Naive thymus-derived CD8-positive, alpha-beta T cell (primary cell): Measurements from ENCODE around the gene KLHL29. TPM values are rescaled to one million over a fixed set of nuclear protein-coding genes. Genes with fewer than 3 reads are reported as not detected.

Experiments used
- ATAC-seq, 2 donors: fragments of 150-1000 bp; cut with Tn5 transposase in 1 of 2; sonication (Bioruptor Pico), chemical (Tn5 transposase) in 1 of 2; 1 replicate in 1 of 2; 2 replicates in 1 of 2; pipeline ENCODE4 v1.10.0; 2021; ENCODE audit warnings: mild to moderate bottlenecking in 2 of 2, moderate library complexity in 2 of 2
- POLR2A ChIA-PET: fragments of 350-600 bp; sonication (Branson Sonifier 250); formaldehyde crosslinking; loops from one replicate; lab custom pipeline; 2021; ENCODE audit warnings: antibody characterized with exemption; lab: Charles Lee
- DNase-seq, 10 donors: peaks; one replicate each; pipeline versions ENCODE4 v3.0.0 to v3.0.0-alpha.2; 2020 to 2022
- H3K27ac Mint-ChIP-seq, 10 donors: one replicate each; pipeline ENCODE4 v1.8.0; 2020 to 2022; ENCODE audit warnings: mild to moderate bottlenecking in 10 of 10, mixed read lengths in 10 of 10, moderate library complexity in 4 of 10, inconsistent platforms in 1 of 10
- H3K27me3 Mint-ChIP-seq, 5 donors: one replicate each; pipeline ENCODE4 v1.8.0; 2021 to 2022; ENCODE audit warnings: mixed read lengths in 5 of 5
- H3K36me3 Mint-ChIP-seq, 3 donors: one replicate each; pipeline ENCODE4 v1.8.0; 2020 to 2022; ENCODE audit warnings: mixed read lengths in 3 of 3, mild to moderate bottlenecking in 2 of 3, inconsistent platforms in 1 of 3
- H3K4me1 Mint-ChIP-seq, 4 donors: one replicate each; pipeline ENCODE4 v1.8.0; 2021 to 2022; ENCODE audit warnings: mixed read lengths in 4 of 4
- H3K4me3 Mint-ChIP-seq, 10 donors: one replicate each; pipeline ENCODE4 v1.8.0; 2020 to 2022; ENCODE audit warnings: mild to moderate bottlenecking in 10 of 10, mixed read lengths in 10 of 10, moderate library complexity in 6 of 10, inconsistent platforms in 1 of 10
- H3K9me3 Mint-ChIP-seq, 9 donors: one replicate each; pipeline ENCODE4 v1.8.0; 2020 to 2022; ENCODE audit warnings: mixed read lengths in 9 of 9, mild to moderate bottlenecking in 3 of 9, inconsistent platforms in 1 of 9, moderate library complexity in 1 of 9
- polyA plus RNA-seq, 3 donors: library from polyadenylated mRNA; unstranded; fragments of 300-500 nt; fragmentation: Illumina TruSeq; gene quantifications; one replicate each; pipeline ENCODE4 v1.2.3, GENCODE V29; 2021
- total RNA-seq, 8 experiments: library from RNA in 2 of 8; stranded (reverse) in 2 of 8; gene quantifications; one replicate each; pipeline ENCODE4 v1.2.3 and lab custom pipeline; 2021 to 2026

KLHL29 gene
- total and polyA plus RNA-seq, 5 experiments from 2014 or later: 0.02 to 1.7 (median 0.14) TPM

DNA sequence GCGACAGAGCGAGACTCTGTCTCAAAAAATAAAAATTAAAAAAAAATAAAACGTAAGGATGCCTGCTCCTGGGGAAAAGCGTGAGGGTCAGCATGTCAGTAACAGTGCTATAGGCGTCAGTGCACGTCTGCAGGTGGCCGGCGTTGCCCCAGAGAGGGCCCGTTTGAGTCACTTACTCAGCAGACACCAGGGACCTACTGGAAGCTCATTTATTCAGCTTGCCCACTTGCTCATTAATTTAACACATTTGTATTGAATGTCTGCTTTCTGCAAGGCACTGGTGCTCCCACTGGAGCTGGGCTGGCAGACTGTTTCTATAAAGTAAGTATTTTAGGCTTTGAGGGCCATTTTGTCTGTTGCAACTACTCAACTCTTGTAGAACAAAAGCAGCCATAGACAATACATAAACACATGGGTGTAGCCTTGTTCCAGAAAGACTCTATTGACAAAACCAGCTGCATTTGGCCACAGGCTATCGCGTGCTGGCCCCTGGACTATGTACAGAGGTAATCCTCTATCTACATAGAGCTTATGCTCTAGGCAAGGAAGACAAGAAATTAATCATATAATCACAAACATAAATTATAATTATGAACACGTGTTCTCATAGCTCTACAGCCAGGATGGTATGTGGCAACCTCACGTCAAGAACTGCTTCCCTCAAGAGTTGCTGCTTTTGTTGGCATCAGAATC, 73.2 kb downstream of the KLHL29 start:
- POLR2A ChIA-PET: no interaction called here
- Mint-ChIP-seq H3K27ac (no peak overlapping the region), H3K4me1 (peaks cover 7 to 19% (median 17%) of the 10 kb centered on the region in 4 donors), H3K27me3 (peaks cover 10 to 33% (median 20%) of the 10 kb centered on the region in 5 donors), H3K9me3 (no peaks in the 10 kb centered on the region), H3K4me3 (no peak overlapping the region), H3K36me3 (no peaks in the 10 kb centered on the region)
- ATAC-seq: no peak
- DNase-seq: no peak

DNA sequence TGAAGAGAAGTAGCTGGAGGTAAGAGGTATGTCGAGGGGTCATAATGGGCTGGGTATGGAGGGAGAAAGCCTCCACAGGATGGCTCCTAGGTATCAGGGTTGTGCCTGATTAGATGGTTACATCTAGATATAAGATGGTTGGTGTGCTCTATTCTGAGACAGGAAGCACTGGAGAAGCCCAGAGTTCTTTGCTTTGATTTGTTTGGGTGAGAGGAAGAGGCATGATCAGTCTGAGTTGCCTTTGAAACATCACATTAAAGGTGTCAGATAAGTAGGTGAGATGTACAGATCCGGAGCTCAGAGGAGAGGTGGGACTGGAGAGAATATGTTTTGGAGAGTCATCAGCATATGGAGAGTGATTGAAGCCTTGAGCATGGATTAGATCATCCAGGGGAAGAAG, 74.1 kb downstream of the KLHL29 start:
- Mint-ChIP-seq H3K4me3 (no peak overlapping the region), H3K9me3 (no peaks in the 10 kb centered on the region), H3K4me1 (peaks cover 3 to 11% (median 10%) of the 10 kb centered on the region in 4 donors), H3K27ac (no peak overlapping the region), H3K27me3 (peaks cover 10 to 33% (median 20%) of the 10 kb centered on the region in 5 donors), H3K36me3 (no peaks in the 10 kb centered on the region)
- POLR2A ChIA-PET: no interaction called here
- ATAC-seq (no peak), DNase-seq (no peak)

DNA sequence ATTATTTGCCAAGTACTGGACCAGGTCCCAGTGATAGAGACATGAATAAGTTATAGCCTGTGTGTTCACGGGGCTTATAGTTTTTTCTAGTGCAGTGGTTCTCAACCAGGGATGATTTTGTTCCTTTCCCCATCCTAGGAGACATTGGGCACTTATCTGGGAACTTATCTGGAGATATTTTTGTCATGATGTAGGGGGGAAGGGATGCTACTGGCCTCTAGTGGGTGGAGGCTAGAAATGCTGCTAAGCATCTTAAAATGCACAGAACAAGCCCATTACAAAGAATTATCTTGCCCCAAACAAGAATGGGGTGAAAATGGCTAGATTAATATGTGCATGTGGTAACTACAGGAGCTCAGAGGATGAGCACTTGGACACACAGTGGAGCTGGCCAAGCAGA, 75.2 kb downstream of the KLHL29 start:
- Mint-ChIP-seq H3K4me1 (peaks cover 0 to 2% (median under 1%) of the 10 kb centered on the region in 4 donors), H3K27ac (no peak overlapping the region), H3K4me3 (no peak overlapping the region), H3K27me3 (peaks cover 9 to 33% (median 16%) of the 10 kb centered on the region in 5 donors), H3K36me3 (no peaks in the 10 kb centered on the region), H3K9me3 (no peaks in the 10 kb centered on the region)
- DNase-seq (no peak), ATAC-seq (no peak)
- POLR2A ChIA-PET: no interaction called here

DNA sequence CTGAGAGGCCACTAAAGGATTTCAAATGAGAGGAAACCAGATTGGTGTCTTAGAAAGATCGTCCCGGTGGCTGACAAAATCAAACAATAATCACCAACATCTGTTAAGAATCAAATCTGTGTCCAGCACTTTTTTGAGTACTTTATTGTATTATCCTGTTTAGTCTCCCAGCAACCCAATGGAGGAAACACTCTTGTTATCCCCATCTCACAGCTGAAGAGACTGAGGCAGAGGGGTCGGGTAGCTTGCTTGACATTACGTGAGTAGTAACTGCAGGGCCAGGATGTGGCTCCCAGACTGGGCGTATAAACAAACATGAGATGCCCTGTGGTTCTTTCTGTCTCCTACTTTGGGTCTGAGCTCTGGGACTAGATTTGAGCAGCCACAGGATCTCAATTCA, 76.0 kb downstream of the KLHL29 start:
- POLR2A ChIA-PET: no interaction called here
- ATAC-seq (no peak), DNase-seq (no peak)
- Mint-ChIP-seq H3K27me3 (peaks cover 13 to 34% (median 22%) of the 10 kb centered on the region in 5 donors), H3K4me1 (no peaks in the 10 kb centered on the region), H3K9me3 (no peaks in the 10 kb centered on the region), H3K27ac (no peak overlapping the region), H3K4me3 (no peak overlapping the region), H3K36me3 (no peaks in the 10 kb centered on the region)

DNA sequence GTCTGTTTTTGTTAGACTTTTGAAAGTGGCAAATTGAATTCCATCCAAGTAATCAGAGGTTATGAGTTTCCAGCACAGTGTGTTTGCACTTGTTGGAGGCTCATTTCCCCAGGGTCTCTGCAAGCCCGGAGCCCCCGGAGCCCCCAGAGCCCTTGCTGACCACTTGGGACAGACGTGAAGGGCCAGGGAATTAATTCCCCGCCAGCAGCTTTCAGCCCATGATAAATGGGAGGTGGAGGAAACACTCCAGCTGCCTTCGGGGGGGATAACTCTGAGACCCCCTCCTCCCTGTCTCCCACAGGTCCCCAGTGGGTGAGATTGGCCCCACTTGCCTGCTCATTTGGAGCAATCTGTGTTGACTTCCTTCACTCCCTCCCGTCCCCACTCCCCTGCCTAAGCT, 79.2 kb downstream of the KLHL29 start:
- H3K9me3 Mint-ChIP-seq: no peaks in the 10 kb centered on the region
- peaks cover 0 to 1% (median 0%) of the 10 kb centered on the region in 3 donors for H3K36me3 Mint-ChIP-seq
- ATAC-seq: no peak
- peaks cover 27 to 48% (median 35%) of the 10 kb centered on the region in 5 donors for H3K27me3 Mint-ChIP-seq
- no peak overlapping the region for H3K27ac Mint-ChIP-seq
- no peak overlapping the region for H3K4me3 Mint-ChIP-seq
- POLR2A ChIA-PET: no interaction called here
- DNase-seq: no peak
- no peaks in the 10 kb centered on the region for H3K4me1 Mint-ChIP-seq

DNA sequence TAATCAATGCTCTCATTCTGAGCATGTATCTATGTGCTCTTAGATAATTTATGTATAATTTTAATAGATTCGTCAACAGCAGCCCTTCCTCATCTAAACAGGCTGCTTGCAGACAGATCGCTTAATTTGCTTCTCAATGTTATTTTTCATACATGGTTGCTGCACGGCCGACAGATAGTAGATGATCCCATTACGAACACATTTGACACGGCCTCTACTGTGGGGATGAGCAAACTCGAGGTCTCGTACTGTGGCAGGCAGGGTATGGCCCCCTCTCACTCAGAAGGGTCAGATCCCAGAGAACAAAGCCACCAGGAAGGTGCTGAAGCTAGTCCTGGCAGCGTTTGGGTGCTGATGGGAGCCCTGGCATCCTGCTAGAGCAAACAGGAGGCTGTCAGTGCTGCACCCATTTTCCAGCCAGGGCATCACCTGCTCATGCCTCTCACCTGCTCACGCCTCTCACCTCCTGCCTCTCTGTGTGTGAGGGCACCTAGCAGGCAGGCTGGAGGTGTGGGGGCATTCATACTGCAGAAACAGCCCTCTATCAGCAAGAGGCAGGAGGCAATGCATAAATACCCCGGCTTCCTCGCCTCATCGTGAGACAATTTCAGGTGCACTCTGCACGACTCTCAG, 80.0 kb downstream of the KLHL29 start:
- Mint-ChIP-seq H3K36me3 (peaks cover 0 to 2% (median 0%) of the 10 kb centered on the region in 3 donors), H3K4me1 (no peaks in the 10 kb centered on the region), H3K27me3 (peaks cover 33 to 56% (median 42%) of the 10 kb centered on the region in 5 donors), H3K4me3 (no peak overlapping the region), H3K9me3 (no peaks in the 10 kb centered on the region), H3K27ac (peak overlapping the region in 1 of 10 donors; percentile 79)
- DNase-seq (no peak), ATAC-seq (no peak)
- POLR2A ChIA-PET: no interaction called here

DNA sequence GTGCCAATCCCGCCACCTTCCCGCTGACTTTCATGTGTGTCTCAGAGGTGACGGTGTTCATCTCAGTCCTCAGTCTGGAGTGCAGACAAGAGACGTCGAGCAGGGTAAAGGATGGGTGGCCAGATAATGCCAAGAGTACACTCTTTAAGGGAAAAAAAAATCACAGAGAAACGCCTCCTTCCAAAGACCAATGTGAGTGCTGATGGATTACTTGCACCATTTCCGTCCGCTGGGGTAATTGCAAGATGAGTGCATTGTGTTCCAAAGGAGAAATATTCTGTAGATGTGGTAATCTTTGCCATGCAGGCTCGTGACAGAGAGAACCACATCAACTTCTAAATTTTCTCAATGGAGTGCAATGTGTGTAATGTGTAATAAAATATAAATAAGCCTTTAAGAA, 81.0 kb downstream of the KLHL29 start:
- peaks cover 29 to 63% (median 42%) of the 10 kb centered on the region in 5 donors for H3K27me3 Mint-ChIP-seq

DNA sequence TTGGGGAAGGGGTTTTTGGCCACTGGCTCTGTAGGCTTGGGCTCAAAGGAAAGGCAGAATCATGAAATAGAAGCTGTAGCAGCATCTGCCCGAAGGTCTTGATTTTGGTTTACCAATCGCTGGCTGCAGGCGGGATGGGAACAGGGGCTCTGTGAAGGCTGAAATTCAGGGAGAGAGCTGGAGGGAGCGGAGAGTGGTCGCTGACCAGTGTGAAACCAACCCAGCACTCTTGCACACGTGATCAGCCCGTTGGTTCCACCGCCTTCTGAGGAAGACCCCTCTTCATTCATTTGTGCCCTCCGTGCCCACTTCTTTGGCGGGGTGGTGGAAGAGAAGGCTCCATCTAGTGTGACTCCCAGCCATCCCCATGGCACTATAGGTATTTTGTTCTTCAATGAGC, 82.6 kb downstream of the KLHL29 start:
- DNase-seq: no peak
- POLR2A ChIA-PET: no interaction called here
- H3K9me3 Mint-ChIP-seq: no peaks in the 10 kb centered on the region

More for the DNA sequence above, 81.0 kb downstream of the KLHL29 start:
- no peaks in the 10 kb centered on the region for H3K4me1 Mint-ChIP-seq
- H3K9me3 Mint-ChIP-seq: no peaks in the 10 kb centered on the region
- POLR2A ChIA-PET: no interaction called here
- H3K27ac Mint-ChIP-seq: peak overlapping the region in 1 of 10 donors; percentile 21
- no peak for ATAC-seq
- no peak for DNase-seq
- no peak overlapping the region for H3K4me3 Mint-ChIP-seq
- peaks cover 0 to 2% (median 0%) of the 10 kb centered on the region in 3 donors for H3K36me3 Mint-ChIP-seq

DNA sequence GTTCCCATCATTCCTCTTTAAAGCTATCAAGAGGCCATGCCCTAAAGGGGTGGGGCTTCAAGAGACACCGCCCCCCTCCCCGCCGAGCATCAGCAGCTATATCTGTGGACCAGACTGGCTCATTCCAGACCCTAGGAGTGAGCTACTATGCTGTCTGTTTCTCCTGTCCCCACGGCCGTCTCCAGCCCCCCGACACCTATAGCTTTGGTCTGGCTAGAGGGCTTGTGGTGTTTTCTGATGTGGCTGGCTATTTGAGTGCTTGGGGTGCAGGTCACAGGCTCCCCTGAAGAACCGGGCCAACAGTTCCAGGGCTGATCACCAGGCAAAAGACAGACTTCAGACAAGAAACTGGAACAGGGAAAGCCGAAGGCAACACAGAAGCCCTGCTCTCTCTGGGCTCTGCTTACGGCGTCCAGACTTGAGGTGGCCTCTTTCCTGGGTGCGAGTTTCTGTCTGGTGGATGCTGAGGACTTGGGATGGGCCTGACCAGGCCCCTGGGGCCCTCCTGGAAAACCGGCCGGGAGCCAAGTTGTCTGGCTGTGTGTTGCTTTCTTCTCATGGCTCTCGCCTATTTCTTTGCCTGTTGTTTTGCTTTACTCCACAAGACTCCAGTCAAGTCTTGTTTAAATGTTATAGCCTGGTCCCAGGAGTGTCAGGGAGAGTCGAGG, 83.6 kb downstream of the KLHL29 start:
- Mint-ChIP-seq H3K9me3 (no peaks in the 10 kb centered on the region), H3K4me3 (no peak overlapping the region), H3K4me1 (no peaks in the 10 kb centered on the region), H3K36me3 (peaks cover 0 to 2% (median 0%) of the 10 kb centered on the region in 3 donors), H3K27me3 (peaks cover 31 to 85% (median 48%) of the 10 kb centered on the region in 5 donors), H3K27ac (no peak overlapping the region)
- DNase-seq (no peak), ATAC-seq (no peak)
- POLR2A ChIA-PET: no interaction called here

More for the DNA sequence above, 82.6 kb downstream of the KLHL29 start:
- no peak for ATAC-seq
- Mint-ChIP-seq H3K27ac (no peak overlapping the region), H3K4me3 (no peak overlapping the region), H3K4me1 (no peaks in the 10 kb centered on the region), H3K36me3 (peaks cover 0 to 2% (median 0%) of the 10 kb centered on the region in 3 donors), H3K27me3 (peaks cover 29 to 75% (median 48%) of the 10 kb centered on the region in 5 donors)

DNA sequence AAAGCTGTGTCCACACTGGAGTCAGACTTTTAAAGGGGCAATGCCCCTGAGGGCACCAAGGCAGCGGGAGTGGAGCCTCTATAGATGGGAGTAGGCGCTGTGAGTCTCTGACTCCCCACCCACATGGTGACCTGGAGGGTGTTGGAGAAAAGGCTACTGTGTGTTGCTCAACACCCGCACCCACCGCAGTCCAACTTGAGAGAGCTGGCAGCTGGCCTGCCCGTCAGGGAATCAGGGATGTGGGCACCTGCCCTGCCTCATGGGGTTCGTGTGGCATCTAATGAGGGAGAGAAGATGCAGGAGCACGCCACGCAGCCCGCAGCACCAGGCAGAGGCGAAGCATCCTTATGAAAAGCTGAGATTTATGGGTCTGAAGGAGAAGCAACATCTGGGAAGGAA, 84.2 kb downstream of the KLHL29 start:
- H3K4me1 Mint-ChIP-seq: no peaks in the 10 kb centered on the region
- peaks cover 0 to 2% (median 0%) of the 10 kb centered on the region in 3 donors for H3K36me3 Mint-ChIP-seq
- H3K4me3 Mint-ChIP-seq: no peak overlapping the region
- DNase-seq (no peak), ATAC-seq (no peak)
- H3K27me3 Mint-ChIP-seq: peaks cover 31 to 90% (median 48%) of the 10 kb centered on the region in 5 donors
- H3K9me3 Mint-ChIP-seq: no peaks in the 10 kb centered on the region
- no peak overlapping the region for H3K27ac Mint-ChIP-seq
- POLR2A ChIA-PET: no interaction called here

DNA sequence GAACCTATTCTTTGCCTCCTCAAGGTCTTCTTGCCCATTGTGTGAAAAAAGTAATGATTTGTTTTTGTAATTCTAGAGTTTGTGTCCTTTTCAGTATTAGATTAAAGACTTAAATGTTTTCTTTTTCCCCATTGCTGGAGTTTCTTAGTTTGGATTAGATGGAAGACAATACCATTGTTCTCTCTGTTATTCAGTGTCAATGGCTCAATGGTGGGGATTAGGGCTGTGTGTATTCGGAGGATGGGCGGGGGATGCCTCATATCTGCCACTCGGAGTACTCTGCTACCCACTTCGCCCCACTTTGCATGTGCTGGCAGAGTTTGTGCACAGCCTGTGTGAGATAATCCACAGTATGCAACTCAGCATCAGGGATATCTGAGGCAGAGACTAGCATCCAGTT, 90.1 kb downstream of the KLHL29 start:
- DNase-seq (peak in 1 of 10 donors; percentile 24), ATAC-seq (no peak)
- POLR2A ChIA-PET: interaction anchor here (0.7 kb wide), 2 partner anchors 8 to 149 kb away, joined by 3 read pairs; no protein-coding TSS in a partner anchor
- H3K27ac Mint-ChIP-seq: no peak overlapping the region
- H3K9me3 Mint-ChIP-seq: no peaks in the 10 kb centered on the region
- H3K4me3 Mint-ChIP-seq: no peak overlapping the region
- H3K4me1 Mint-ChIP-seq: no peaks in the 10 kb centered on the region
- H3K27me3 Mint-ChIP-seq: peaks cover 9 to 65% (median 18%) of the 10 kb centered on the region in 5 donors
- H3K36me3 Mint-ChIP-seq: no peaks in the 10 kb centered on the region

DNA sequence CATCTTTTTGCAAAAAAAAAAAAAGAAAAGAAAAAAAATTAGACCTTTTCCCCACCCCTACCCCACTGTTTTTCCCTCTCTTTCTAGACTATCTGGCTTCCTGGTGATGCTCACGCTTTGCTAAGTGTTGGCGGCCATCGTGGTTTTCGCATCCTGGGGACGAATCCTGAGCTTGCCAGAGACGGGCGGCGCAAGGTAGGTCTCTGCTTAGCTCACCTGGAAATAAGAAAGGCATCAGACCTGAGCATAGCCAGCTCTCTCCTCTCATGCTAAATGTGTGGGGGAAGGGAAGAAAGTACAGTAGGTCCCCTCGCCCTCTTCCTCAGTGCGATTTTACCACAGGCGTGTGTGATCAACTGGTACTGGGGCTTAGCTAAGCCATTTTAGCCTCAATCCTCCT, 90.5 kb downstream of the KLHL29 start:
- ATAC-seq (no peak), DNase-seq (peak in 1 of 10 donors; percentile 23)
- Mint-ChIP-seq H3K4me3 (no peak overlapping the region), H3K4me1 (no peaks in the 10 kb centered on the region), H3K36me3 (no peaks in the 10 kb centered on the region), H3K27me3 (peaks cover 9 to 67% (median 18%) of the 10 kb centered on the region in 5 donors), H3K9me3 (no peaks in the 10 kb centered on the region), H3K27ac (no peak overlapping the region)
- POLR2A ChIA-PET: interaction anchor here (0.7 kb wide), 2 partner anchors 8 to 150 kb away, joined by 3 read pairs; no protein-coding TSS in a partner anchor

DNA sequence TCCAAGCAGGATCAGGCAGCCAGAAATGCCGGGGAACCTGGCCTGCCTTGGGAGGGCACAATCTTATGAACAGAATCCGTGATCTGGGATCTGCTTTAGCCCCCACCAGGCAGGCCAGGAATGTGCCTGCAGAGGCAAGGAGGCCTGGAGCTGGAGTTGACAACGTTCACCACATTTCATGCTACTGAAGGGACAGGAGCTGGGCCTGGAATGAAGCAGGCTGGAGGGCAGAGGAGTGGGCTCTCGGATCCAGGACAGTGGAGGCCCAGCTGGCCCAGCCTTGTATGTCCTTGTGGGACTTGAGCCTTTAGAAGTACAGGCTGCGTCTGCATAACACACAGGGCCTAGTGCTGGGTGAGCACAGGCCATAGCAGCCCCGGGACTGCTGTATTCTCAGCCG, 91.8 kb downstream of the KLHL29 start:
- POLR2A ChIA-PET: no interaction called here
- H3K36me3 Mint-ChIP-seq: no peaks in the 10 kb centered on the region
- DNase-seq: no peak
- no peaks in the 10 kb centered on the region for H3K4me1 Mint-ChIP-seq
- H3K9me3 Mint-ChIP-seq: no peaks in the 10 kb centered on the region
- no peak overlapping the region for H3K27ac Mint-ChIP-seq
- H3K4me3 Mint-ChIP-seq: no peak overlapping the region
- H3K27me3 Mint-ChIP-seq: peaks cover 8 to 71% (median 13%) of the 10 kb centered on the region in 5 donors
- no peak for ATAC-seq
